GM19025 (cell line): ENCODE measurements around the gene P2RX1.
A peak's percentile ranks its signal among the peaks of the same experiment; 100 is the strongest.

ENCODE experiments used
- ATAC-seq: cut with Tn5 transposase; IDR thresholded peaks from one replicate; pipeline ENCODE4 v1.9.1; 2021; ENCODE audit warnings: mild to moderate bottlenecking, low read depth, moderate library complexity; ENCODE audit not compliant: unreplicated experiment

P2RX1 gene

DNA sequence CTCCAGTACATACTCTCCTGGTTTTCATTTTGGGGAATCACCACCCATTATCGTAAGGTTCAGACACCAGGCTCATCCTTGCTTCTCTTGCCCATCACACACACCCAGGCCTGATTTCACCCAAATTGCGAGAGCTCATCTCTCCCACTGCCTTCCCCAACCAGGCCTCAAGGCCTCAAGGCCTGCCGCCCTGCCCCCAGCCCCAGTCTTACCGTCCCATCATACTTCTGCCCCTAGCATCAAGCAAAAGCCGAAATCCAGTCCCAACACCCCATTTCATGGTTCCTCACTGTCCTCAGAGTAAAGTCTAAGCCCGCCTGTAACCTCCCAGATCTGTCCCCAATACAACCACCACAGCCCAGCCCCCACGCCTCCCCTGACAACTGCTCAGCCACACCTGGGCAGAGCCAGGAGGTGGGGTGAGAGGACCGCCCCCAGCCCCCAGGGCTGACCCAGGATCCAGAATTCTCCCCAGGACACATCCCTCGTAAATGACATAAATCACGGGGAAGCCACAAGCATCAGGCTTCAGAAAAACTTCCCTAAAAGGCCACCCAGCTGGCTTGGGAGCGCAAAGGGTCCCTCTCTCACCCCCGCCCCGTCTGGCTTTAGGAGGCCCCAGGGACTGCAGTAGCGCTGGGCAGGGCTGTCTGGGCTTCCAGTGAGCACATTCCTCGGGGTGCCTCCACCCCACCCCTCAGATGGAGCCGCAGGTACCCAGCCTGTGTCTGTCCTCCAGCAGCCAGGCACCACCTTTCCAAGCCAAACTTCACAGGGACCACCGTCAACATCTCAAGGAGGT is 9.6 kb upstream of the P2RX1 start:
- ATAC-seq, result no peak

DNA sequence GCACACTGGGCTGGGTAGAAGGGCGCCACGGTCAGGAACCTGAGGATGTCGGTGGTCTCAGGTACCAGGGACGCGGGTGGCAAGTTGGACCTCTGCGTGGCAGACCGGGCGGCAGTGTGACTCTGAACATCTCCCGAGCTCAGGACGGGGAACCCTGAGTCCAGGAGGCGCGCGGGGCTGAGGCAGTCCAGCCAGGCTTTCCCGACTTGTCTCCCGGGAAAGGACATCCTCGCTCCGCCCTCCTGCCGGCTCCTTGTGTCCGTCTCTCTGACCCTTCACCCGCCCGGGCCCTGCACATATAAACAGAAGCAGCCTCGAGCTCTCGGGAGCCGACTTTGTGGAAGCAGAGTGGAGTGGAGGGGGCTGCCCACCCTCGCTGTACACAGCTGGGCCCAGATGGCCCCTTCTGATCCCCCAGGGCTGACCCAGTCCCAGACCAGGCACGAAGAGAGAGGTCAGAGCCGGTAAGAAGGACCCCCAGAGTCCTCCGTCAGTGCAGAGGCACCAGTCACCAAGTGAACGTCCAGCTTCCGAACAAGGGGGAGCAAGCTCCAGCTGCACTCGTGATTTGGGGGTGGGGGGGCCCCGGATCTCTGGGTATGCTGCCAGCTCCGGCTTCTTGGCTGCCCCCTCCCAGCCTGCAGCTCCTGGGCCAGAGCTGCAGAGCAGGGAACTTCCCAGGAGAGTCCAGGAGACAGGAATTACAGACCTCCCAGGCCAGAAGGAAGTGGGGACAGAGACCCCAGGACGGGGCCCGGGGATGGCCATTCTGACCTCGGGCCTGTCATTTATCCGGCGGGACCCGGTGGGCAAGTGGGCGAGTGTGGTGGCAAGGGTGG is 8.5 kb upstream of the P2RX1 start:
- no peak for ATAC-seq

DNA sequence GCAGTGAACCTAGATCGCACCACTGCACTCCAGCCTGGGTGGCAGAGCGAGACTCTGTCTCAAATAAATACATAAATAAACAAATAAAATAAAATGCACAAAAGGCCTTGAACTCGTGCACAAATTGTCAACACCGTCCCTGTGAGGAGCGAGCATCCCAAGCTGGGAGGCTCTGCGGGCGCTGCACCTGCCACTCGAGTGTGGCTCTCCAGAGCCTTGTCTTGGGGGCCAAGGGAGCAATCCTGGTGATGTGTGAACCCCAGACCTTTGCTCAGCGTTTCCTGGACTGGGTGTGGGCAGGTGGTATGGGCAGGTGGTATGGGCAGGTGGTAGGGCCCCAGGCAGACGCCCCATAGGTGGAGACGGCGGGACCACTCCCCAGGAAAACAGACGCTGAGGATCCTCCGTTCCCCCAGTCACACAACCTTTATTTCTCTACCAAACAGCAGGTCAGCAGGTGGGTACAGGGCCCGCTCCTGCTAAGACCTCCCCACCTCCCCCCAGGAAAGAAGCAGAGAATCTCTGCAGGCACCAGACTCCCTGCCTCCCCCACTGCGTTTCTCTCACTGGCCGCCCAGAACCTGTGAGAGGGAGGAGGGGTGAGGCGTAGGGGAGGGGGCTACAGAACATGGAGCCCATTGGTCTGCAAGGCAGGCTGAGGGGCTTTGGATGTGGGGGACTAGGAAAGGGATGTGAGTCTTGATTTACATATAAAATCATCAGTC is 7.4 kb upstream of the P2RX1 start:
- ATAC-seq, result no peak

DNA sequence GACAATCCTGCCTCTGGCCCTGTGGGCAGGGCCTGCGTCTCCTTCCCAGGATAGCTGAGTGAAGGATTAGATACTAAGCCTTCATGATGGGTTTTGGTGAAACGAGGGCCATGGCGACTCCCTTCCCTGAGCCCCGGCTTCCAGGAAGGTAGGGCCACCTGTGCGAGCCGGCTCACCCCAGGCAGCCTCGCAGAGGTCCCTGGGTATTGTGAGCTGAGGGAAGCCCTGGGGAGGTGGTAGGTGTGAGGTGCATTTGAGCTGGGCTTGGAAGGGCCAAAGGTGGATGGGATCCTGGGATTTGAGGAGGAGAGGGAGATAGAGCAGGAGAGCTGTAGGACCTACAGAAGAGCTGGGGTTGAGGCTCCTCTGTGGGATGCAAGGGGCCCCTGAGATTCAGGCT is 6.5 kb upstream of the P2RX1 start:
- ATAC-seq, result no peak

DNA sequence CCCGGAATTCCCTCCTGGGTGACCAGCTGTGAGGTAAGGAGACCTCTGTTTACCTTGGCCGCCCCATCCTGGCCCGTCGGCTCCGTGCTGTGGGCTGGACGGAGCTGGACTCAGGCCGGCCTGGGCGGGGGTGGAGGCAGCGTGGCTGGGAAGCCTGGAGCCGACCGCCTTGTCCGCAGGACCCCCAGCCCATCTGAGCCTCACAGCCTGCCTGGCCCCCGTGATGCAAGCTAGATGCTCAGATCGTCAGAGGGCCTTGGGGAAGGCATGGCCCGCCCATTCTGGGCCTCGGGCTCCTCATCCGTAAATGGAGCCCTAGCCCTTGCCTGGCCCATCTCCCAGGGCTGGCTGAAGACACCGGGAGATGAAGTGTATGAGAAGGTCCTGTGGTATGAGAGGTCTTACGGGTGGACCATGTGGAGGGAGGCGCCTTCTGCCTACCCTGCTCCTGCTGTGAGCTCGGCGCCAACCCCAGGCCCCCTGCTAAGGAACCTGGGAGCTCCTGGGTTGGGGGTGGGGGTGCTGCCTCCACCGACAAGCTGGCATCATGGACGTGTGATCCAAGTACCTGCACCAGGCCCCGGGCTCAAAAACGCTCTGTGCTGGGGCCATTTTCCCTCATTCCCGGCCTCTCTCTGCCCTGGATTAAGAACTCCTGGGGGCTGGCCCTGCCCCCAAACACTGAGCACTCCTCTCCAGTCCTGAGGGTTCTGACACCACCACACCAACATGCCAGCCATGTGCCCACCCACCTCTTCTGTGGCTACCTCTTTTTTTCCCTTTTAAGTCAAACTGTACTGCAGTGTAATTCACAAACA is 5.4 kb upstream of the P2RX1 start:
- no peak for ATAC-seq

DNA sequence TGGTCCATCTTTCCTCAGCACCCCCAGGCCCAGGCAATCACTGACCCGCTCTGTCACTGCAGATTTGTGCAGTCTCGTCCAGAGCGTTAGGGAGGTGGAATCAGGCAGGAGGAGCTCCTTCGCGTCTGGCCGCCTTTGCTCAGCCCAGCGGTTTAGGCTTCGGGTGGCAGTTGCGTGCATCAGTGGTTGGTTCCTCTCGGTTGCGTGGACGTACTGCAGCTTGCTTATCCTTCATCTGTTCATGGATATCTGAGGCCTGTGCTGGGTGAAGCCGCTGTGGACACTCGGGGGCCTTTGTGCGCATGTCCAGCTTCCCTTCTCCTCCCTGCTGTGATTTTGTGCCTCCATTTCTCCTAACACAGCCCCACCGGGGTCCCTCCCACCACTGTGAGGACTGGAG is 4.7 kb upstream of the P2RX1 start:
- no peak for ATAC-seq

DNA sequence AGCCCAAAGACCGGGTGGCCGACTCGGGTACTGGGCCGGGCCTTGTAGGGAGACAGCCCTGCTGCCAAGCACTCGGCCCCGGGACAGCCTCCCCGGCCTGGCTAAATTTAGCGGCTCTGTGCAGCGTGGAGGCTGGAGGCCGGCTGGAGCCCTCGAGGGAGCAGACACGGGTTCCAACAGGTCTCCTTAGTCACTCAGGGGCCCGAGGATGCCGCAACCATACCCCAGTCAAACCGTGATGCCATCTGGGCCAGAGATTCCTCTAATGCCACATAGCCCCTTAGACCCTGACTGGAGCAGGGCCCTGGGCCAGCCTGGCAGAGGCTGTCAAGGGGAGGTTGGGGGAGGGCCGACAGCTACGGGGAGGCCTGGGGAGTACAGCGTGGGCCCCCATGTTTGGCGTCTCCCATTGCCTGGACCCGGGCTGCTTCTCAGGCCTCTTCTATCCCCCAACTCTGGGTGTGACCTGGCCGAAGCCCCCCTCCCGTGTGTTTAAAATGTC is 2.9 kb upstream of the P2RX1 start:
- ATAC-seq, result no peak

DNA sequence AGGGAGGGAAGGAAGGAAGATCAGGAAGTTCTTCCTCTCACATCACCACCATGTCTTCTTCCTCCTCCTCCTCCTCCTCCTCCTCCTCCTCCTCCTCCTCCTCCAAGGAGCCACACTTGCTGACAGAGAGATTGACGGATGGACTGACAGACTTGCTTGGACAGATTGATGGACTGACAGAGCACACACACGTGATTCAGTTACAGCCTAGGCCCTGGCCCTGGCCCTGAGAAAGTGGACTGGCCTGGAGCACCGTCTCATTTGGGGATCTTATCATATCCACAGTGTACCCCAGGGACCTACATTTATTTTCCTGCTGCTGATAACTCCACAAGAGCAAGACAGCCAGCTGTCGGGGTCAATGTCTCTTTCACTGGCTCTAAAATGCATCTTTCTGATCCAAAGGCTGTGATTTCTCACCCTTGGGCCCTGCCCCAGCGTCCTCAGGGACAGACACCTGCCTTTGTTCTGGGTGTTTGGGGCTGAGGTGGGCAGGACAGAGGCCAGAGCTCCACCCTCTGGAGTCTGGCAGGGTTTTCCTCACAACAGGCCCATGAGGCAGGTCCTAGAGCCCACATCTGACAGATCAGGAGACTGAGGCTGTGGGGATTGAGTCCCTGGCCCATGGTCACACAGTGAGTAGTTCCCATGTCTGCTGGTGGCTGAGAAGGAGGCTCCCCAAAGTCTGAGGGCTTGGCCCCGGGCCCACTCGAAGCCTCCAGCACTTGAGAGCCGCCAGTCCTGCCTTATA is 2.3 kb upstream of the P2RX1 start:
- ATAC-seq, result no peak

DNA sequence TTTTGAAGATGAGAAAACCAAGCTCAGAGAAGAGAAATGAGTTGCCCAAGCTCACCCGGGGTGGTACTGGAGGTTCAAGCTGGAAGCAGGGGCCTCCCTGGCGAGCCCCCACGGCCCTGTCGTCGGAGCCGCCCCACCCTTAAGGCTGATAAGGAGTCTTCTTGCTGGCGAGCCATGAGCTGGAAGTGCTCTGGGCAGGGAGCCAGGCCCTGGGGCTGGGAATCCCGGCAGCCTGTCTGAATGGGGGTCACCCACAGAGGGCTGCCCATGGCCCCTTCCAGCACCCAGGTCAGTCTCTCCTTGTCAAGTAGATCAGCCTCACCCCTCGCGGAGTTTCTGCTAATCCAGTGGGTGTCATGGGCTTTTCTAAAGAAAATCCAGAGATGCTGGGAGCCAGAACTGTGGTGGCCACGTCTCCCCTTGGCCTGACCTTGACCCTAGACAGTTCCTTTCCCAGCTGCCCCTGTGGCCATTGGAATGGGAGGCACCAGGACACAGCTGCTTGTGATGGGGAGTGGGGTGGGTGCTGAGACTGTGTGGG is 1.2 kb upstream of the P2RX1 start:
- no peak for ATAC-seq

DNA sequence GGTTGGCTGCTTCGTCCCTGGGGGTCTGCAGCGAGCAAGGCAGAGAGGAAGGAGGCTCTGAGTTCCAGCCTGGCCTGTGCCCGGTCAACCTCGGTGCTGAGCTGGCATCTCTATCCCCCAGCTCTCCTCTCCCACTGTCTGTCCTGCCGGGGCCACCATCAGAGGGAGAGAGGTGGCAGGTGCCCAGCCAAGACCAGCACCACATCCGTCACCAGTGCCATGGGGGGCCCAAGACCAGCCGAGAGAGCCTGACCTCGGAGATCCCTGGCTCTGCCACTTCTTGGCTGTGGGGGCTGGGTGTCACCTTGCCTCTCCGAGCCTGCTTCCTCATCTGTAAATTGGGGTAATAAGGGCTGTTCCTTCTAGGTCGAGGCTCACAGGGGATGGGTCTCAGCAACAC is 560 bp upstream of the P2RX1 start:
- ATAC-seq, result no peak

DNA sequence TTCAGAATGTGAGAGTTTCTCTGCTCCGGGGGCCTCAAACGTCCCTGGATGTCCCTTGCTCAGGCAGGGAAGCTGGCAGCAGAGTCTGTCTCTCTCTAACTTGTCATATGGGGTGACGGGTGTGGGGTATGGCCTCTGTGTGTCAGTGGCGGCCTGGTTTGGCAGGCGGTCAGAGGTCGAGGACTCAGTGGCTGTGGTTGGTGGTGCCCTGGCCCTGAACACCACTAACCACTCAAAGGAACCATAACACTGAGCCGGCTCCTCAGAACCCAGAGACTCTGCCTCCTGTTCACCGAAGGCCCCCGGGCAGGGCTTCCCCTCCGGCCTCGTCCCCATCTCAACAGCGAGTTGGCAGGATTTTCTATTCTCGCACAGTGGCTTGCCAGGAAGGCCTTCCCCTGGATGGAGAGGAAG is 677 bp downstream of the P2RX1 start:
- ATAC-seq, result no peak

DNA sequence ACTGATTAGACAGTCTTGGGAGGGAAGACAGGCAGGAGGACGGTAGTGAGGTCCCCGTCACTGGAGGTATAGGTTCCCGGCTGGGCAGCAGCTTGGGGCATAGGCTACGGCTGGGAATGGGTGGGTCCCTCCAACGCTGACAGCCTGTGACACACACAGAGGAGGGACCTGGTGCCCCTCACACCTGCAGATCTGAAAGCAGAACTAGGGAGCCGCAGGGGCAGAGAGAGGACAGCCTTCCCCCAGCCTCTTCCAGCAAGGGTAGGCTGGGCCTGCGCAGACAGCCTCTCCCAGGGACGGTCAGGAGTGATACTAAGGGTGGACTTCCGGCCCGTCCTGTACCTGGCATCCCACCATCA is 2.0 kb downstream of the P2RX1 start:
- no peak for ATAC-seq

DNA sequence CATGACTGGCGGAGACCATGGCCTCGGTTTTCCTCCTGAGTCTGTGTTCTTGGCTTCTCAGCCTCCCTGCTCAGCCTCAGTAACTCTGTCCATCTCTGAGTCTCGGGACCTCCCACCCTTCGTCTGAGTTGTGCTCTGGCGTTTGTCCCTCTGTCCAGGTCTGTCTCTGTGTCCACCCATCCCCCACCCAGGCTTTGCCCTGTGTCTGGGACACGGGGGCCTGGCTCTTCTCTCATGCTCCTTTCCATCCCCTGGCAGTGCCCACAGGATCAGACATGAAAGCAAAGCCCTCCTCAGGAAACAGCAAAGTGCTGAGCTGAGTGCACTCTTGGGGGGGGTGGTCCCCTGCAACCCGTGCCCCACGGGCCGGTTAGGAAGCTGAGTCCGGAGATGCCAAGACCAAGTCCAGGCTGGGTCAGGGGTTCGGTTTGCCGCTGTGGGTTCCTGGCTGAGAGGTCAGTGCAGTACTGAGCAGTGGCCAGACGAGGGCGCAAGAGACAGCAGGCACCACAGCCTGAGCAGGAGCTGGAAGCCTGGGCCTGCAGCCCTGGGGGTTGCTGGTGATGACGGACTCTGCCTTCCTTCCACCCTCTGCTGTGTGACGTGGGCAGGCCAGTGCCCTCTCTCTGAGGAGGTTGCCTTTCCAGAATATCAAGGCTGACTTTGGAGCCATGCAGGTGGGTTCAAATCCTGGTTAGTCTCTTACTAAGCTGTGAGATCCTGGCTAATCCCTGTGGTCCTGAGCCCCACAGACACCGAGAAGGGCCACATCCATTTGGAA is 2.5 kb downstream of the P2RX1 start:
- ATAC-seq, result no peak

DNA sequence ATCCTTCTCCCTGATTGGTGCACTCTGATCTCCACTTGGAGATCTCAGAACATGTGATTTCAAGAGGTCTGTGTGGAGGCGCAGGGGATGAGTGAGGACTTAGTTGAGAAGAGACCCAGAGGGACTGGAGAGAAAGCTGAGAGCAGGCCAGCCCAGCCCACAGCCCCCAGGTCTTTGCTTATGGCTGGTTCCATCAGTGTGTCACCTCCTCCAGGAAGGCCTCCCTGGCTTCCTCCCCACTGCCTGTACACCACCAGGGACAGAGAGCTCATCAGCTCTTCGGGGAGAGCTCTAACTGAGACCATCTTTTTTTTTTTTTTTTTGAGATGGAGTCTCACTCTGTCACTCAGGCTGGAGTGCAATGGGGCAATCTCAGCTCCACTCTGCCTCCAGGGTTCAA is 3.4 kb downstream of the P2RX1 start:
- ATAC-seq, result no peak

DNA sequence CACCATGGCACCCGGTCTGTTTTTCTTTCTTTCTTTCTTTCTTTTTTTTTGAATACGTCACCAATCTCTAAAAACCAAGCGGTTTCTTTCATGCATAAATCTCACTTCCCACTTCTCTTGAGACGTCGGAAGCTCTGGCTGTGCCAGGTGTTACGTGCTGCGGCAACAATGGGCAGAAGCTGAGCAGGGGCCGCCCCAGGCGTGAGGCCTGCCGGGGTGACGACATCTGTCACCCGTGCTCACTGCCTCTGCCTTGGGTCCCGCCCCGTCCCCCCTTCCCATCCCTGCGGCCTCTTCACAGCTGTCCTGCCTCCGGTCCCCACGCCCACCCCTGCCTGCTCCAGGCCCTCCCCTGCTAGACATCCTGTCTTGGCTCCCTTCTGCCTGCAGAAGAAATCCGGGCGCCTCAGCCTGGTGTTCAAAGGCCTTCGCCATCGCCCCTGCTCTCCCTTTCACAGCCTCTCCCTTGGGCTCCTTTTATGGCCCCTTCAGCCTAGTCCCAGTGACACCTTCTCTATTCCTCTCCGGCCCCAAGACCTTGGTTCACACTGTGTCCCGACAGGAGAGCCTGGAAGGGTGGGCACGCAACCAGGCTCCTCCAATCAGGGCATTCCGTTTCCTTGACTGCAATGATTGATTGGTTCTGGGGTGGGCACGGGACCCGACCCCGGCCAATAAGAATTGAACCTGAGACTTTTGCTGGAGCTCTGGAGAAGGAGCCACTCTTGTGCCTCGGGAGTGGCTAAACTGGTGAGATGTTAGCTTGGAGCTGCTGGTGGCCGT is 4.8 kb downstream of the P2RX1 start:
- ATAC-seq, result peak; percentile 70

DNA sequence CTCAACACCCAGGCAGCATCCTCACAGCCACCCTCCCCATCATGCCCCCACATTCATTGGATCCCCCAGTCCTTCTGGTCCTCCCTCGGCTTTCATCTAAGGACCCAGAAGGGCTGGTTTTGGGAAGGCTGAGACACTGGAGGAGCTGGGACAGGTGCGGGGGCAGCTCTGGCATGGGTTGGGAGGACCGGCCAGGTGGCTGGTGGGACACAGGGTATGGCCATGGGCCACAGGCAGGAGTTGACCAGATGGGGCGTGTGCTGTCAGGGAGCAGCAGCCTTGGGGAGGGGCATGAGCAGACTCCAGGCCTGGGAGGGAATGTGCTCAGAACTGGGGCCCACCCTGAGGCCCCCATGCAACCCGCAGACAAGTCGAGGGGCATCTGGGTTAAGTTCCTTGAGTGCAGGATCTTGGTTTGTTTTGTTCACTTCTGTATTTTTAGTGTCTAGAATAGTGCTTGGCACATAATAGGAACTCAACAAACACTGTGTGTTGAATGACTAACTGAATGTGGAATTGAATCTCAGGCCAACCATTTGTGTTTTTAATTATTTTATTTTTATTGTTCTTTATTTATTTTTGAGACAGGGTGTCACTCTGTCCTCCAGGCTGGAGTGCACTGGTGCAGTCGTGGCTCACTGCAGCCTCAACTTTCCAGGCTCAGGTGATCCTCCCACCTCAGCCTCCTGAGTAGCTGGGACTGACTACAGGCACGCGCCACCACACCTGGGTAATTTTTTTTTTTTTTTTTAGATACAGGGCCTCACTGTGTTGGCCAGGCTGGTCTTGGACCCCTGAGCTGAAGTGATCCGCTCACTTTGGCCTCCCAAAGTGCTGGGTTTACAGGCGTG is 5.6 kb downstream of the P2RX1 start:
- no peak for ATAC-seq

DNA sequence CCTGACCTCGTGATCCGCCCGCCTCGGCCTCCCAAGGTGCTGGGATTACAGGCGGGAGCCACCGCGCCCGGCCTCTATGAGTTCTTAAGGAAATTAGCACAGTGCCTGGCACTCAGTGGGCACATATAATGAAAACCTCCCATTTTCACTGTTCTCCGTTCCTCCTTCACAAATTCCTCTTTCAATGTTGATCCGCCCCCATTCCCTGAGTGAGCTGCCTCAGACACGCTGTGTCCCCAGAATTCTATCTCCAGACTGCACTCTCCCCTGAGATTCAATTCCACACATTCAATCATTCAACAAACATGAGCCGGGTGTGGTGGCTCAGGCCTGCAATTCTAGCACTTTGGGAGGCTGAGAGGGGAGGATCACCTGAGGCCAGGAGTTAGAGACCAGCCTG is 7.0 kb downstream of the P2RX1 start:
- no peak for ATAC-seq
